B cell (primary cell): Measurements from ENCODE around the gene CFAP221.

Source experiments
- CTCF ChIP-seq: fragments of 200-600 bp; IDR thresholded peaks from one replicate; pipeline ENCODE4 v1.8.0; 2022; ENCODE audit warnings: antibody characterized with exemption, mild to moderate bottlenecking
- EZH2 ChIP-seq: IDR thresholded peaks from 2 replicates; pipeline ENCODE4 v1.6.1; 2012; ENCODE audit warnings: borderline replicate concordance, low read depth, mild to moderate bottlenecking, moderate library complexity, low read length; ENCODE audit not compliant: insufficient read depth, poor library complexity, severe bottlenecking

GRCh38 chr2:119649364-119649917, 105.2 kb downstream of the CFAP221 start:
- TF ChIP-seq CTCF, result no peak
- TF ChIP-seq EZH2, result no peak
